H1 (cell line): ENCODE data around the gene MID1. TPM values are rescaled to one million over a fixed set of nuclear protein-coding genes. Genes with fewer than 3 reads are reported as not detected.

Source experiments
- CTCF ChIA-PET: fragments of 300-600 bp; sonication (Branson Sonifier 250); formaldehyde crosslinking; loops from one replicate; lab custom pipeline; 2021; ENCODE audit not compliant: partially characterized antibody; lab: Charles Lee
- POLR2A ChIA-PET: fragments of 300-600 bp; sonication (Branson Sonifier 250); formaldehyde crosslinking; loops from one replicate; lab custom pipeline; 2021; ENCODE audit warnings: inconsistent platforms; ENCODE audit not compliant: partially characterized antibody; lab: Charles Lee
- DNase-seq, 2 experiments: peaks; one replicate each; pipeline versions ENCODE4 v3.0.0 to v3.0.0-alpha.2; 2010 to 2022; ENCODE audit warnings: low spot score in 2 of 2, low read depth in 1 of 2, mixed read lengths in 1 of 2
- FAIRE-seq: peaks from 2 replicates; lab custom pipeline; 2011; peaks lifted over from hg19 to GRCh38; lab: Jason Lieb, UNC
- H2AFZ ChIP-seq: 2 replicates; pipeline ENCODE4 v1.8.1; 2012; ENCODE audit warnings: low read length, inconsistent platforms
- H2AK5ac ChIP-seq: 2 replicates; pipeline ENCODE4 v1.6.1; 2013; ENCODE audit warnings: low read depth, low read length
- H2BK120ac ChIP-seq: replicated peaks from 2 replicates; pipeline ENCODE3; 2013; ENCODE audit warnings: low read depth, low read length, inconsistent platforms
- H2BK12ac ChIP-seq: 2 replicates; pipeline ENCODE4 v1.6.1; 2013; ENCODE audit warnings: low read depth, low read length
- H2BK15ac ChIP-seq: 2 replicates; pipeline ENCODE4 v1.6.1; 2013; ENCODE audit warnings: low read length
- H2BK20ac ChIP-seq: 2 replicates; pipeline ENCODE4 v1.6.1; 2013; ENCODE audit warnings: low read length
- H2BK5ac ChIP-seq: 2 replicates; pipeline ENCODE4 v1.6.1; 2013; ENCODE audit warnings: low read depth, low read length
- H3K14ac ChIP-seq: 2 replicates; pipeline ENCODE4 v1.6.1; 2013; ENCODE audit warnings: inconsistent platforms; ENCODE audit not compliant: insufficient read length
- H3K18ac ChIP-seq: 2 replicates; pipeline ENCODE4 v1.6.1; 2013; ENCODE audit warnings: low read length; ENCODE audit errors: extremely low read depth
- H3K23ac ChIP-seq: 2 replicates; pipeline ENCODE4 v1.6.1; 2013; ENCODE audit warnings: inconsistent platforms; ENCODE audit not compliant: insufficient read length
- H3K23me2 ChIP-seq: 2 replicates; pipeline ENCODE4 v1.6.1; 2013; ENCODE audit warnings: low read depth, low read length
- H3K27ac ChIP-seq: 2 replicates; pipeline ENCODE4 v1.6.1; 2011; ENCODE audit warnings: low read depth, low read length, inconsistent platforms
- H3K27me3 ChIP-seq, 4 experiments: replicated peaks in 1 of 4; 1 replicate in 1 of 4; 2 replicates in 3 of 4; pipeline versions ENCODE4 v1.6.1 to v1.8.1; 2011 to 2013; ENCODE audit warnings: low read length in 3 of 4, mild to moderate bottlenecking in 3 of 4, inconsistent platforms in 2 of 4, mixed read lengths in 2 of 4, moderate library complexity in 1 of 4; ENCODE audit not compliant: control insufficient read depth in 3 of 4, insufficient read depth in 3 of 4; ENCODE audit errors: extremely low read depth in 1 of 4
- H3K36me3 ChIP-seq, 4 experiments: 2 replicates each; pipeline versions ENCODE4 v1.6.1 to v1.8.1; 2011 to 2013; ENCODE audit warnings: mild to moderate bottlenecking in 4 of 4, low read length in 3 of 4, moderate library complexity in 2 of 4, control low read depth in 1 of 4, inconsistent platforms in 1 of 4; ENCODE audit not compliant: insufficient read depth in 4 of 4, control insufficient read depth in 2 of 4
- H3K4ac ChIP-seq: replicated peaks from 2 replicates; pipeline ENCODE3; 2013; ENCODE audit warnings: low read length, low read depth, mixed read lengths, inconsistent platforms; ENCODE audit not compliant: insufficient read length
- H3K4me1 ChIP-seq, 4 experiments: replicated peaks in 1 of 4; 1 replicate in 1 of 4; 2 replicates in 3 of 4; pipeline versions ENCODE4 v1.6.1 to v1.8.1; 2011 to 2013; ENCODE audit warnings: low read length in 3 of 4, inconsistent platforms in 2 of 4, mixed read lengths in 1 of 4; ENCODE audit not compliant: insufficient read depth in 4 of 4, control insufficient read depth in 3 of 4
- H3K4me2 ChIP-seq, 2 experiments: 2 replicates each; pipeline versions ENCODE4 v1.6.1 to v1.8.1; 2011 to 2013; ENCODE audit warnings: low read depth in 2 of 2, low read length in 2 of 2, control low read depth in 1 of 2, inconsistent platforms in 1 of 2, mild to moderate bottlenecking in 1 of 2; ENCODE audit not compliant: insufficient read depth in 1 of 2
- H3K4me3 ChIP-seq, 4 experiments: fragments of 200-600, 300-600 bp in 1 of 4; sonication (generic), shearing (Covaris generic), sonication (Bioruptor Twin) in 1 of 4; 2 replicates each; pipeline versions ENCODE4 v1.5.1 to v1.8.1; 2011 to 2016; ENCODE audit warnings: low read length in 4 of 4, low read depth in 3 of 4, control low read depth in 2 of 4, inconsistent platforms in 2 of 4, mild to moderate bottlenecking in 2 of 4, mixed read lengths in 1 of 4, moderate library complexity in 1 of 4; ENCODE audit not compliant: insufficient read depth in 2 of 4; ENCODE audit errors: extremely low read depth in 1 of 4
- H3K56ac ChIP-seq: replicated peaks from 2 replicates; pipeline ENCODE3; 2013; ENCODE audit warnings: low read depth, mild to moderate bottlenecking, mixed read lengths, low read length, inconsistent platforms; ENCODE audit not compliant: insufficient read length
- H3K79me1 ChIP-seq: 2 replicates; pipeline ENCODE4 v1.6.1; 2013; ENCODE audit warnings: low read depth, low read length, control low read depth
- H3K79me2 ChIP-seq, 2 experiments: 2 replicates each; pipeline versions ENCODE4 v1.6.1 to v1.8.1; 2012 to 2013; ENCODE audit warnings: low read length in 2 of 2, mild to moderate bottlenecking in 2 of 2, inconsistent platforms in 1 of 2; ENCODE audit not compliant: insufficient read depth in 2 of 2, control insufficient read depth in 1 of 2
- H3K9ac ChIP-seq, 4 experiments: replicated peaks in 1 of 4; 1 replicate in 1 of 4; 2 replicates in 3 of 4; pipeline versions ENCODE4 v1.6.1 to v1.8.1; 2011 to 2013; ENCODE audit warnings: low read depth in 3 of 4, low read length in 3 of 4, control low read depth in 2 of 4, mild to moderate bottlenecking in 2 of 4, moderate library complexity in 2 of 4, inconsistent platforms in 1 of 4; ENCODE audit errors: extremely low read depth in 1 of 4
- H3K9me3 ChIP-seq, 2 experiments: 2 replicates each; pipeline versions ENCODE4 v1.6.1 to v1.8.1; 2012 to 2013; ENCODE audit warnings: mild to moderate bottlenecking in 2 of 2, moderate library complexity in 2 of 2, control low read depth in 1 of 2, inconsistent platforms in 1 of 2, low read depth in 1 of 2, low read length in 1 of 2, mixed read lengths in 1 of 2; ENCODE audit not compliant: insufficient read depth in 2 of 2
- H4K20me1 ChIP-seq, 2 experiments: replicated peaks in 1 of 2; 2 replicates each; pipeline versions ENCODE3 to v1.8.1; 2011 to 2013; ENCODE audit warnings: inconsistent platforms in 2 of 2, low read length in 2 of 2, mild to moderate bottlenecking in 1 of 2; ENCODE audit not compliant: insufficient read depth in 2 of 2, control insufficient read depth in 1 of 2
- H4K5ac ChIP-seq: 2 replicates; pipeline ENCODE4 v1.6.1; 2013; ENCODE audit warnings: low read length, low read depth, mixed read lengths, inconsistent platforms; ENCODE audit not compliant: insufficient read length
- H4K8ac ChIP-seq: 2 replicates; pipeline ENCODE4 v1.8.0; 2013; ENCODE audit warnings: mild to moderate bottlenecking, moderate library complexity, low read length, inconsistent platforms; ENCODE audit not compliant: insufficient read depth; ENCODE audit errors: extremely low read depth
- H4K91ac ChIP-seq: replicated peaks from 2 replicates; pipeline ENCODE3; 2013; ENCODE audit warnings: low read length, mixed read lengths, inconsistent platforms; ENCODE audit not compliant: insufficient read length
- BCL11A ChIP-seq, 2 experiments: IDR thresholded peaks; one replicate each; pipeline ENCODE4 v1.6.1; 2011; ENCODE audit warnings: low read depth in 2 of 2, low read length in 2 of 2, mild to moderate bottlenecking in 2 of 2
- GTF2F1 ChIP-seq: IDR thresholded peaks from 2 replicates; pipeline ENCODE4 v1.6.1; 2012; ENCODE audit warnings: low read depth, low read length, improper control_type of control experiment, borderline replicate concordance
- RFX5 ChIP-seq: IDR thresholded peaks from 2 replicates; pipeline ENCODE4 v1.6.1; 2011; ENCODE audit warnings: low read depth, low read length, improper control_type of control experiment, borderline replicate concordance
- SRF ChIP-seq: IDR thresholded peaks from 2 replicates; pipeline ENCODE4 v1.6.1; 2011; ENCODE audit warnings: mild to moderate bottlenecking, low read depth, low read length, moderate library complexity
- TEAD4 ChIP-seq: IDR thresholded peaks from 2 replicates; pipeline ENCODE4 v1.6.1; 2012; ENCODE audit warnings: low read depth, low read length, inconsistent platforms, mixed read lengths
- ZNF274 ChIP-seq: IDR thresholded peaks from 2 replicates; pipeline ENCODE4 v1.7.0; 2012; ENCODE audit warnings: low read length, borderline replicate concordance; ENCODE audit errors: extremely low read depth
- WGBS, 2 experiments: shearing (Covaris generic) in 1 of 2; methylation state at CpG; one replicate each; pipeline versions ENCODE4 v1.1.6 to v1.1.7; 2013 to 2015; ENCODE audit warnings: low lambda C conversion rate in 2 of 2, mixed read lengths in 2 of 2, inconsistent platforms in 1 of 2, low coverage in 1 of 2, missing lambda C conversion rate in 1 of 2; ENCODE audit not compliant: insufficient replicate concordance in 2 of 2, insufficient coverage in 1 of 2, insufficient read length in 1 of 2; ENCODE audit errors: extremely low coverage in 1 of 2, missing lambda C conversion rate in 1 of 2; 5-methylcytosine and 5-hydroxymethylcytosine counted together
- long read RNA-seq, 2 experiments: library from RNA in 1 of 2; library from capped mRNA in 1 of 2; stranded (forward); transcript quantifications; one replicate each; pipeline ENCODE4 v2.0.0, GENCODE V29; 2021; ENCODE audit warnings: inconsistent platforms in 1 of 2
- polyA minus RNA-seq, 3 experiments: library from RNA; depleted of rRNA, polyadenylated mRNA; stranded (reverse); fragments of >200 nt; gene quantifications; 1 replicate in 2 of 3; 2 replicates in 1 of 3; pipeline ENCODE4 v1.2.3, GENCODE V29; 2011
- polyA plus RNA-seq, 7 experiments: library from polyadenylated mRNA; depleted of rRNA in 3 of 7; stranded (reverse) in 5 of 7; unstranded in 2 of 7; fragments of >200 nt in 5 of 7; fragments of 200-250 nt in 2 of 7; gene quantifications; 1 replicate in 5 of 7; 2 replicates in 1 of 7; 4 replicates in 1 of 7; pipeline versions ENCODE4 v1.2.1 to v1.2.3, GENCODE V29; 2011 to 2013; ENCODE audit warnings: missing spikeins in 2 of 7, mixed read lengths in 2 of 7
- total RNA-seq: library from RNA; stranded (reverse); fragmentation: NEBNext Ultra II Directional; extraction: Animal tissue kit (Norgen Biotek cat#: 25700); gene quantifications from 2 replicates; pipeline ENCODE4 v1.2.1, GENCODE V29; 2021

Gene MID1, protein sequence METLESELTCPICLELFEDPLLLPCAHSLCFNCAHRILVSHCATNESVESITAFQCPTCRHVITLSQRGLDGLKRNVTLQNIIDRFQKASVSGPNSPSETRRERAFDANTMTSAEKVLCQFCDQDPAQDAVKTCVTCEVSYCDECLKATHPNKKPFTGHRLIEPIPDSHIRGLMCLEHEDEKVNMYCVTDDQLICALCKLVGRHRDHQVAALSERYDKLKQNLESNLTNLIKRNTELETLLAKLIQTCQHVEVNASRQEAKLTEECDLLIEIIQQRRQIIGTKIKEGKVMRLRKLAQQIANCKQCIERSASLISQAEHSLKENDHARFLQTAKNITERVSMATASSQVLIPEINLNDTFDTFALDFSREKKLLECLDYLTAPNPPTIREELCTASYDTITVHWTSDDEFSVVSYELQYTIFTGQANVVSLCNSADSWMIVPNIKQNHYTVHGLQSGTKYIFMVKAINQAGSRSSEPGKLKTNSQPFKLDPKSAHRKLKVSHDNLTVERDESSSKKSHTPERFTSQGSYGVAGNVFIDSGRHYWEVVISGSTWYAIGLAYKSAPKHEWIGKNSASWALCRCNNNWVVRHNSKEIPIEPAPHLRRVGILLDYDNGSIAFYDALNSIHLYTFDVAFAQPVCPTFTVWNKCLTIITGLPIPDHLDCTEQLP
- 49.3 and 54.3 TPM in 2 replicates for total RNA-seq
- polyA plus RNA-seq (2011; rRNA removed) = 12.9 and 24.1 TPM in 2 replicates
- 10.9 TPM for polyA plus RNA-seq (2011; cell fraction: cytosol; rRNA removed)
- polyA plus RNA-seq (2011; cell fraction: nucleus; rRNA removed) = 69.5 TPM
- polyA plus RNA-seq (2012, experiment 1 of 2) = 18.1 to 29.4 TPM (median 26.4 TPM) in 4 replicates
- polyA plus RNA-seq (2012, experiment 2 of 2) = 1.2 TPM
- 30.0 TPM for polyA plus RNA-seq (2013, experiment 1 of 2)
- polyA plus RNA-seq (2013, experiment 2 of 2) = 28.2 TPM
- 51.7 and 62.9 TPM in 2 replicates for polyA minus RNA-seq (2011; rRNA and poly(A)+ RNA removed)
- polyA minus RNA-seq (2011; cell fraction: cytosol; rRNA and poly(A)+ RNA removed) = 16.3 TPM
- polyA minus RNA-seq (2011; cell fraction: nucleus; rRNA and poly(A)+ RNA removed) = 98.4 TPM
- long read RNA-seq, experiment 1, full-length matches to known transcripts = 5 of 26 reads
- long read RNA-seq, experiment 1, partial matches to known transcripts = 3 of 26 reads
- long read RNA-seq, experiment 1, other reads (novel, unspliced or antisense) = 18 of 26 reads
- long read RNA-seq, experiment 2, partial matches to known transcripts = 0 of 6 reads
- long read RNA-seq, experiment 2, other reads (novel, unspliced or antisense) = 3 of 6 reads

DNA sequence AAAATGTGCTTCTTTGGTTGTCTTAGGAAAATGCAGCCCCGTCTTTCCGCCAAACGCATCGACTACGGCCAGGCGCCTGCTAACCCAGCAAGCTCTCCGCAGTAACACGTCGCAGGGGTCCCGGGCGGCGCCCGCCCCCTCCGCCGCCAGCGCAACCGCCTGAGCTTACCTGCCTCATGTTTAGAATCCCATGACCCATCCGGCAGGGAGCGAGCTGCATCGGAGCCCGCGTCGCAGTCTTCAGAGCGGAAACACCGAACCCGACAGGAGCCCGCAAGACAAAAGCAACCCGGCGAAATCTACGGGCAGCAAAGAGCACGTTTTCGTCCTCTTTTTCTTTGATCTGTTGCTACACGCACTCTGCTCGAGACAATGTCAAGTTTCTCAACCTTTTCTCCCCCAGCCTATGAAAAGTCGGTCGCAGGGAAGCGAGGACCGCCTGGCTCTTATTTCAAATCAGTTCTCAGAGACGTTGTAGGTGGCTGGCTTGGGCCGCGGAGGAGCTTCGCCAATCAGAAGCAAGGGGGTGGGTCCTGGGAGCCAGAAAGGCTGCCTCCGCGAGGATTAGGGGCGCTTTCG, at the start of gene MID1:
Gene MID1, minus strand, starts transcription at position 465 of the 579 bp plus-strand sequence. CDS start 53,038 bp downstream, outside the sequence.
- Histone ChIP-seq H4K5ac (peak within 1 kb of the TSS; percentile 71), H4K20me1 (peaks cover 0 to 1% of the 10 kb centered on the region in 2 experiments), H3K9ac (peak within 1 kb of the TSS; percentile 45 to 86 (median 82)), H3K23me2 (0 out of 2 replicates have a peak, but pooled peaks cover 6% of the 10 kb centered on the region), H4K91ac (no peak within 1 kb of the TSS), H3K79me1 (peaks cover 8% of the 10 kb centered on the region; the same call in 1 of the 2 replicates), H3K4me2 (peak within 1 kb of the TSS; percentile 79 to 94), H2BK20ac (no peak within 1 kb of the TSS), H3K27me3 (no peaks in the 10 kb centered on the region), H2AFZ (no peak within 1 kb of the TSS), H3K56ac (no peak within 1 kb of the TSS), H3K18ac (peak within 1 kb of the TSS; percentile 90), H3K4me3 (peak within 1 kb of the TSS; percentile 68 to 93 (median 78)), H3K14ac (no peak within 1 kb of the TSS), H2BK12ac (no peak within 1 kb of the TSS), H3K36me3 (no peaks in the 10 kb centered on the region), H3K27ac (peak within 1 kb of the TSS; percentile 86), H3K79me2 (peaks cover 0 to 46% of the 10 kb centered on the region in 2 experiments), H2AK5ac (no peak within 1 kb of the TSS), H2BK15ac (no peak within 1 kb of the TSS), H3K4me1 (peaks cover 3 to 20% (median 4%) of the 10 kb centered on the region in 4 experiments), H3K9me3 (no peaks in the 10 kb centered on the region), H3K4ac (no peak within 1 kb of the TSS), H2BK120ac (no peak within 1 kb of the TSS), H2BK5ac (peak within 1 kb of the TSS; percentile 78; the same call in 1 of the 2 replicates), H4K8ac (peak within 1 kb of the TSS; percentile 65; the same call in 1 of the 2 replicates), H3K23ac (no peak within 1 kb of the TSS)
- DNase-seq = peak in 1 of 2 experiments; percentile 60
- FAIRE-seq = peak; percentile 88
- WGBS, 2 experiments = 2% methylated on average over 35 of the region's 46 CpGs; no CpG with 5 or more reads in 1 of the 2 experiments
- ChIA-PET CTCF (interaction anchor here (1.0 to 2.1 kb wide), 3 partner anchors 10 to 104 kb away, joined by 3 to 10 read pairs (median 7); no protein-coding TSS in a partner anchor), POLR2A (interaction anchor here (0.6 to 2.1 kb wide), 6 partner anchors 9 to 432 kb away, joined by 3 to 10 read pairs (median 3); no protein-coding TSS in a partner anchor)
- TF ChIP-seq RFX5 (no peak), BCL11A (IDR thresholded peaks at IDR 0.05; ENCODE audit: low read depth in 2 of 2, low read length in 2 of 2) (no peak), ZNF274 (no peak), SRF (no peak), TEAD4 (no peak), GTF2F1 (no peak)
